NT2/D1 (cell line): ENCODE data around the gene KLHL42.

ENCODE experiments used
- SUZ12 ChIP-seq: IDR thresholded peaks from 2 replicates; pipeline ENCODE4 v1.6.1; 2011; ENCODE audit not compliant: insufficient read length, insufficient read depth; ENCODE audit errors: extremely low read depth
- YY1 ChIP-seq: IDR thresholded peaks from 2 replicates; pipeline ENCODE4 v1.6.1; 2011; ENCODE audit not compliant: insufficient read length, insufficient read depth

- TF ChIP-seq YY1: no peak
- TF ChIP-seq SUZ12: no peak
Measured at GRCh38 chr12:27782481-27782880, 2.4 kb downstream of the KLHL42 start.
